GM19324 (cell line): Measurements from ENCODE around the gene CLCN2.
A peak's percentile ranks its signal among the peaks of the same experiment; 100 is the strongest.

Experiments
- ATAC-seq: cut with Tn5 transposase; IDR thresholded peaks from one replicate; pipeline ENCODE4 v1.9.1; 2021; ENCODE audit warnings: mild to moderate bottlenecking, moderate library complexity; ENCODE audit not compliant: unreplicated experiment, low FRiP score

The CLCN2 gene

DNA sequence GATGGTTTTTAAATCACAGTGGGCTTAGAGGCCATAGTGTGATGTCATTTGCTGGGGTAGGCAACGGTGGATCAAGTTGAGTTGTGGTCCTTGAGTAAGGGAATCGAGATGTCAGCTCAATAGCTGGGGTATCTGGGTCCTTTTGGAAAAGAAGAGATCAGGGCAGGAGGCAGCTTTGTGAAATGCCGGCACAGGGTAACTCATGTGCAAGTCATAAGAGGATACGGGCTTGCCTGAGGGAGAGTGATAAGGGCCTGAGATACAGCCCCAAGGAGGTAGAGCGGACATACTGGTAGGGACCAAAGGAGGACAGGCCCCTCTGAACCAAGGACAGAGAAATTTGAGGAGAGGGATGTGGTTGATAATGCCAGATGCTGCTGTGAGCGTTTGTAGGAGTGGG lies 28.2 kb downstream of the CLCN2 start:
- ATAC-seq: no peak

DNA sequence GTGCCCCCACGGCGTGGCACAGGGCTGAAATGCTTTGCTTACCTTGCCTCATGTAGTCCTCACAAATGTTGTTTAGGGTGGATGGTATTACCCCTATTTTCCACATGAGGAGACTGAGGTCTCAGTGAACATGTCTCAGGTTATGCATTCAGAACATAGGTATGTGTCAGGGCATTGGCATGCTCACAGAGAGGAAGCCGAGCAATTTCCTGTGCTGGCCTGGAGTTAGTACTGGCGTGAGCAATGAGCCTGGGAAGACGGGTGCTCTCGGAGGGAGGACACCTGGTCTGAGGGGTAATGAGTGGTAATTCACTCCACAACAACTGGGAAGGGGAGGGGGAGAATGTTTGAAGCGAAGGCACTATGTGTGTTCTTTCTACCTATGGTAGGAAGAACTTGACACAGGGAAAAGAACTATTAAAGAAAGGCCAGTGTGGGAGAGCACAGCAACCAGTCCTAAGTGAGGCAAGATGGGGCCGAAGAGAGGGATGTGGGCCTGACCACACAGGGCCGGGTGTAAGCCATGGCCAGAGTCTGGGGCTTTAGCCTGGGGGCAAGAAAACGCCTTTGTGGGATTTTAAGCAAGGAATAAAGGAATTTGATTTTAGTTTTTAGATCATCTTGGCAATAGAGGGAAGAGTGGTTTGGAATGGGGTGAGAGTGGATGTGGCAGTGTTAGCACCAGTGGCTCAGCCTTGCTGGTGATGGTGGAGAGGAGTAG lies 28.9 kb downstream of the CLCN2 start:
- ATAC-seq: no peak

GRCh38 chr3:184328516-184328915 lies 32.9 kb downstream of the CLCN2 start:
- no peak for ATAC-seq

GRCh38 chr3:184327171-184327570 lies 34.2 kb downstream of the CLCN2 start:
- ATAC-seq: no peak

- no peak for ATAC-seq
Measured at GRCh38 chr3:184325715-184326369, 35.6 kb downstream of the CLCN2 start.

DNA sequence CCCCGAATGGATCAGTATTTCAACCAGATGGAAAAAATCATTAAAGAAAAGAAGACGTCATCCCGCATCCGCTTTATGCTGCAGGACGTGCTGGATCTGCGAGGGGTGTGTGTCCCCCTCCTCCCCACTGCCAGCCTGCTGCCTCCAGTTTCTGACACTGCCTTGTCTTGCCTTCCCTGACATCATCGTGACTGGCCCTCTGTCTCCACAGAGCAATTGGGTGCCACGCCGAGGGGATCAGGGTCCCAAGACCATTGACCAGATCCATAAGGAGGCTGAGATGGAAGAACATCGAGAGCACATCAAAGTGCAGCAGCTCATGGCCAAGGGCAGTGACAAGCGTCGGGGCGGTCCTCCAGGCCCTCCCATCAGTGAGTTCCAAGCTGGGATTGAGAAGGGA lies 36.1 kb downstream of the CLCN2 start:
- ATAC-seq: no peak

GRCh38 chr3:184323696-184324095 lies 37.7 kb downstream of the CLCN2 start:
- no peak for ATAC-seq

DNA sequence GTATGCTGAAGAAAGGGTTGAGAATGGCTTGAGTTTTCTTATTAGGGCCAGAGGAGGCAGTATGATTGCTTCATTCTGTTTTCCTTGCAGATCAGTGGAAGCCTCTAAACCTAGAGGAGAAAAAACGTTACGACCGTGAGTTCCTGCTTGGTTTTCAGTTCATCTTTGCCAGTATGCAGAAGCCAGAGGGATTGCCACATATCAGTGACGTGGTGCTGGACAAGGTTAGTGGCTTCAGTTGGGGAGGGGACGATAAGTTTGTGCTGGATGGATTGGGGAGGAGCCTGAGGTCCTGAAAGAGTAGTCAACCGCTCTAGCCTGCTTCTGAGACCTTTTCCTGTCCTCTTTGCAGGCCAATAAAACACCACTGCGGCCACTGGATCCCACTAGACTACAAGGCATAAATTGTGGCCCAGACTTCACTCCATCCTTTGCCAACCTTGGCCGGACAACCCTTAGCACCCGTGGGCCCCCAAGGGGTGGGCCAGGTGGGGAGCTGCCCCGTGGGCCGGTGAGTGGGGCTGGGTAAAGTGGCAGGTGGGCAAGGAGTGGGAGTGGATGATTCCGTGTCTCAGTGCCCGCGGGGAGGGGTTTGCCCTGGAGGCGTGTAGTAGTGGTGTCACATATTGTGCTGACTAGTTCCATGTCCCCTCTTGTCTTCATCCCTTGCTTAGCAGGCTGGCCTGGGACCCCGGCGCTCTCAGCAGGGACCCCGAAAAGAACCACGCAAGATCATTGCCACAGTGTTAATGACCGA lies 38.5 kb downstream of the CLCN2 start:
- ATAC-seq: no peak

- ATAC-seq: no peak
Measured at GRCh38 chr3:184321666-184322065, 39.7 kb downstream of the CLCN2 start.

DNA sequence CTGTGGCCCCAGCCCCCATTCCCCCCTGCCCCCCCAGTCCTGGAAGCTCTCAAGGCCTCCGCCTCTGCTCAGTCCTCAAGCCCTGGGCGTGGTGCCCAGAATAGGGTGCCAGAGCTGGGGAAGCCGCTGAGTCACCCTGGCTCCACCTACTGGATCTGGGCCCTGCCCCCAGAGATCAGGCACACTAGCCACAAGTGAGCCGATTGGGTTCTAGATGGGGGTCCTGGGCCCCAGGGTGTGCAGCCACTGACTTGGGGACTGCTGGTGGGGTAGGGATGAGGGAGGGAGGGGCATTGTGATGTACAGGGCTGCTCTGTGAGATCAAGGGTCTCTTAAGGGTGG lies 41.3 kb downstream of the CLCN2 start:
- ATAC-seq: no peak

- ATAC-seq: no peak
Measured at GRCh38 chr3:184317201-184317600, 44.2 kb downstream of the CLCN2 start.

- ATAC-seq: no peak
Measured at GRCh38 chr3:184316792-184317191, 44.6 kb downstream of the CLCN2 start.

GRCh38 chr3:184315871-184316661 lies 45.3 kb downstream of the CLCN2 start:
- no peak for ATAC-seq

GRCh38 chr3:184315543-184315867 lies 45.9 kb downstream of the CLCN2 start:
- no peak for ATAC-seq

DNA sequence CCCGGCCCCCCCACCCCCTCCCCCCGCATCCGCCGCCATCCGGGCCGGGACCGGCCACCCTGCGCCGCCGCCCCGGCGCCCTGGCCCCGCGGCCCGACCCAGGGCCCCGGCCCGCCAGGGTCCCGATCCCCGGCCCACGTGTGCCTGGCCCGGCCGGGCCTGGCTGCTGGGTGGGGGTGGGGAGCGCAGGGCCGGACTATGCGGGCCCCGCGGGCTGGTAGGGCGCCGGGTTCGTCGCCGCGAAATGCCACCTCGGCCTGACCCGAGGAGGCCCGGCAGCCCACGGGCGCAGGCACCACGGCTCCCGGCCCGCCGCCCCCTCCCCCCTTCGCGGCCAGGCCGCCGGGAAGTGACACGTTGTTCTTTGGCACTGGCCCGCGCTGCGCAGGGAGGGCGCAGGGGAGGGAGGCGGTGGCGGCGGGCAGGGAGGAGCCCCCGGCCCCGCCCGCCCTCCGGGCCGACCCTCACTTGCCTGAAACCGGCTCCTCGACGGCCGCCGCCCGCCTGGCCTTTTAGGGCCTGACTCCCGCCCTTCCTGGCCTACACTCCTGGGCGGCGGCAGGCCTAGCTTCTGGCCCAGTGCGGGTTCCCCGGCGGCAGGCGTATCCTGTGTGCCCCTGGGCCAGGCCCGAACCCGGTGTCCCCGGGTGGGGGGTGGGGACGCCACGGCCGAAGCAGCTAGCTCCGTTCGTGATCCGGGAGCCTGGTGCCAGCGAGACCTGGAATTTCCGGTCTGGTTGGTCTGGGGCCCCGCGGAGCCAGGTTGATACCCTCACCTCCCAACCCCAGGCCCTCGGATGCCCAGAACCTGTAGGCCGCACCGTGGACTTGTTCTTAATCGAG lies 46.5 kb downstream of the CLCN2 start:
- peak; percentile 53 for ATAC-seq

DNA sequence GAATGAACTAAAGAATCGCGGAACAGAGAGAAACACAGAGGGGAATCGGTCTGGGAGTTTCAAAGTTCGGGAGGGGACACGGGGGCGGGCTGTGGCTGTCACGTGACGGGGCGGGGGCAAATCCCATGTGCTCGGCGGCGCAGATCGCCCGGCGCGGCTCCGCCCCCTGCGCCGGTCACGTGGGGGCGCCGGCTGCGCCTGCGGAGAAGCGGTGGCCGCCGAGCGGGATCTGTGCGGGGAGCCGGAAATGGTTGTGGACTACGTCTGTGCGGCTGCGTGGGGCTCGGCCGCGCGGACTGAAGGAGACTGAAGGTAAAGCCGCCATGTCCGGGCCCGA lies 47.1 kb downstream of the CLCN2 start, which contains the start of gene EIF4G1:
TSS of gene EIF4G1 (plus strand) at position 244 of the 337 bp plus-strand sequence. CDS start 1,191 bp downstream, outside the sequence.
- ATAC-seq: peak; percentile 88

GRCh38 chr3:184311633-184312032 lies 49.8 kb downstream of the CLCN2 start:
- no peak for ATAC-seq

DNA sequence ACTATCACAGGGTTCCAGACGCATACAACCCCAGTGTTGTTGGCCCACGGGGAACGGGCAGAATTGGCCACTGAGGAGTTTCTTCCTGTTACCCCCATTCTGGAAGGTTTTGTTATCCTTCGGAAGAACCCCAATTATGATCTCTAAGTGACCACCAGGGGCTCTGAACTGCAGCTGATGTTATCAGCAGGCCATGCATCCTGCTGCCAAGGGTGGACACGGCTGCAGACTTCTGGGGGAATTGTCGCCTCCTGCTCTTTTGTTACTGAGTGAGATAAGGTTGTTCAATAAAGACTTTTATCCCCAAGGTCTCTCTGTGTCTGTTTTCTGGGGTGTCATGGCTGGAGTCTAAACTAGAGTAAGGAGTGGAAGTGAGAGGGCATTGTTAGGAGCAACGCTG lies 52.7 kb downstream of the CLCN2 start:
- ATAC-seq: no peak

DNA sequence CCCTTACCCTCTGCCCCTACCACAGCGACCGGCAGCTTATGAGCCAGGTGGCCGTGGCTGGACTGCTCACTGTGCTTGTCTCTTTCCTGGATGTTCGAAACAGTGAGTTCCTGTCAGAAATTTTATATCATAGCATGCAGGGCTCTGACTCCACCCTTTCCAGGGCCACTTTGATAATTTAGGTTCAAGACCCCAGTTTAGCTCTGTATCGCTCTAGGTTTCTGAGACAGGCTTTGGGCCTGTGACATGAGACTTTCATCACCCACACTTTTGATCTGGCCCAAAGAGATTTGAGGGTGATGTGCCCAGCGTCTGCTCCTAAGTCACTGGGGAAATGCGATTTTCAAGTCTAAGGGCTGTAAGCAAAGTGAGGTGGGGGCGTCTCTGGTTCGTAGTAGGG lies 53.5 kb downstream of the CLCN2 start:
- ATAC-seq: no peak

GRCh38 chr3:184306341-184306972 lies 54.9 kb downstream of the CLCN2 start:
- ATAC-seq: no peak
